ENCODE data around the gene ZNF169.

GRCh38 chr9:94303321-94303720 lies 44.2 kb downstream of the ZNF169 start:
- TF ChIP-seq TAF1 (conservative IDR thresholded peaks at IDR 0.05) (no peak), CTCF (IDR thresholded peaks at IDR 0.05; ENCODE audit: low read depth, low read length, missing input control) (no peak), FOXA1 (IDR thresholded peaks at IDR 0.05) (no peak), YY1 (IDR thresholded peaks at IDR 0.05) (no peak), RAD21 (IDR thresholded peaks at IDR 0.05) (no peak), JUND (IDR thresholded peaks at IDR 0.05) (no peak), ATF3 (IDR thresholded peaks at IDR 0.05) (no peak), GABPA (IDR thresholded peaks at IDR 0.05 in 1 of 2, conservative IDR thresholded peaks at IDR 0.05 in 1 of 2) (no peak), NR2F2 (IDR thresholded peaks at IDR 0.05) (no peak), REST (IDR thresholded peaks at IDR 0.05) (no peak)
- TF ChIP-seq, protein P1, sequence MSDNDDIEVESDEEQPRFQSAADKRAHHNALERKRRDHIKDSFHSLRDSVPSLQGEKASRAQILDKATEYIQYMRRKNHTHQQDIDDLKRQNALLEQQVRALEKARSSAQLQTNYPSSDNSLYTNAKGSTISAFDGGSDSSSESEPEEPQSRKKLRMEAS (IDR thresholded peaks at IDR 0.05) = no peak
